Effector memory CD8-positive, alpha-beta T cell (primary cell): ENCODE results near the gene C5orf63.

Experiments
- ATAC-seq: fragments of 150-1000 bp; cut with Tn5 transposase; replicated peaks from 2 replicates; pipeline ENCODE4 v1.10.0; 2021; ENCODE audit warnings: mild to moderate bottlenecking, moderate library complexity
- DNase-seq, 3 experiments: peaks; one replicate each; pipeline ENCODE4 v3.0.0; 2021
- H3K27ac Mint-ChIP-seq, 2 donors: one replicate each; pipeline ENCODE4 v1.8.0; 2022; ENCODE audit warnings: mild to moderate bottlenecking in 2 of 2, mixed read lengths in 2 of 2, moderate library complexity in 2 of 2
- H3K27me3 Mint-ChIP-seq, 2 donors: one replicate each; pipeline ENCODE4 v1.8.0; 2022; ENCODE audit warnings: mixed read lengths in 2 of 2
- H3K36me3 Mint-ChIP-seq: one replicate; pipeline ENCODE4 v1.8.0; 2022; ENCODE audit warnings: mild to moderate bottlenecking, moderate library complexity, mixed read lengths; ENCODE audit not compliant: insufficient read depth
- H3K4me1 Mint-ChIP-seq, 2 donors: one replicate each; pipeline ENCODE4 v1.8.0; 2022; ENCODE audit warnings: low read depth in 2 of 2, mixed read lengths in 2 of 2
- H3K4me3 Mint-ChIP-seq, 2 donors: one replicate each; pipeline ENCODE4 v1.8.0; 2022; ENCODE audit warnings: mild to moderate bottlenecking in 2 of 2, mixed read lengths in 2 of 2, moderate library complexity in 2 of 2
- H3K9me3 Mint-ChIP-seq, 2 donors: one replicate each; pipeline ENCODE4 v1.8.0; 2022; ENCODE audit warnings: mixed read lengths in 2 of 2

The C5orf63 gene

GRCh38 chr5:127086589-127086988 is 13.3 kb upstream of the C5orf63 start:
- Mint-ChIP-seq H3K9me3 (no peaks in the 10 kb centered on the region), H3K27ac (no peak overlapping the region), H3K27me3 (peaks cover 22 to 33% of the 10 kb centered on the region in 2 donors), H3K4me3 (no peak overlapping the region), H3K36me3 (no peaks in the 10 kb centered on the region), H3K4me1 (no peaks in the 10 kb centered on the region)
- DNase-seq (no peak), ATAC-seq (no peak)

- peaks cover 28 to 29% of the 10 kb centered on the region in 2 donors for H3K27me3 Mint-ChIP-seq
- no peaks in the 10 kb centered on the region for H3K4me1 Mint-ChIP-seq
- no peak overlapping the region for H3K4me3 Mint-ChIP-seq
- DNase-seq, result no peak
- H3K9me3 Mint-ChIP-seq, result no peaks in the 10 kb centered on the region
- no peaks in the 10 kb centered on the region for H3K36me3 Mint-ChIP-seq
- ATAC-seq, result no peak
- H3K27ac Mint-ChIP-seq, result no peak overlapping the region
Measured at GRCh38 chr5:127085796-127086195, 12.5 kb upstream of the C5orf63 start.

GRCh38 chr5:127085371-127085770 is 12.1 kb upstream of the C5orf63 start:
- DNase-seq (no peak), ATAC-seq (no peak)
- Mint-ChIP-seq H3K36me3 (no peaks in the 10 kb centered on the region), H3K4me1 (no peaks in the 10 kb centered on the region), H3K9me3 (no peaks in the 10 kb centered on the region), H3K27ac (no peak overlapping the region), H3K4me3 (no peak overlapping the region), H3K27me3 (peaks cover 29 to 32% of the 10 kb centered on the region in 2 donors)

- no peak for ATAC-seq
Measured at GRCh38 chr5:127084656-127085055, 11.4 kb upstream of the C5orf63 start.

GRCh38 chr5:127083711-127084110 is 10.4 kb upstream of the C5orf63 start:
- Mint-ChIP-seq H3K4me3 (no peak overlapping the region), H3K27me3 (peaks cover 34 to 37% of the 10 kb centered on the region in 2 donors), H3K36me3 (no peaks in the 10 kb centered on the region), H3K9me3 (no peaks in the 10 kb centered on the region), H3K4me1 (no peaks in the 10 kb centered on the region), H3K27ac (no peak overlapping the region)
- ATAC-seq (no peak), DNase-seq (no peak)

More at GRCh38 chr5:127084656-127085055, 11.4 kb upstream of the C5orf63 start:
- Mint-ChIP-seq H3K27me3 (peaks cover 34 to 39% of the 10 kb centered on the region in 2 donors), H3K4me1 (no peaks in the 10 kb centered on the region), H3K9me3 (no peaks in the 10 kb centered on the region), H3K27ac (no peak overlapping the region), H3K4me3 (no peak overlapping the region), H3K36me3 (no peaks in the 10 kb centered on the region)
- DNase-seq, result no peak

GRCh38 chr5:127079994-127080491 is 6.7 kb upstream of the C5orf63 start:
- DNase-seq, result no peak
- Mint-ChIP-seq H3K27ac (peak overlapping the region in 1 of 2 donors; percentile 20), H3K4me1 (no peaks in the 10 kb centered on the region), H3K4me3 (no peak overlapping the region), H3K27me3 (peaks cover 17 to 18% of the 10 kb centered on the region in 2 donors), H3K36me3 (no peaks in the 10 kb centered on the region), H3K9me3 (no peaks in the 10 kb centered on the region)
- ATAC-seq, result no peak

GRCh38 chr5:127077366-127077765 is 4.1 kb upstream of the C5orf63 start:
- peaks cover 13 to 17% of the 10 kb centered on the region in 2 donors for H3K27me3 Mint-ChIP-seq
- peaks cover 11 to 14% of the 10 kb centered on the region in 2 donors for H3K4me1 Mint-ChIP-seq
- H3K9me3 Mint-ChIP-seq, result peaks cover 0 to 7% of the 10 kb centered on the region in 2 donors
- peaks cover 3% of the 10 kb centered on the region for H3K36me3 Mint-ChIP-seq
- DNase-seq, result no peak
- no peak for ATAC-seq
- H3K27ac Mint-ChIP-seq, result no peak overlapping the region
- no peak overlapping the region for H3K4me3 Mint-ChIP-seq

- Mint-ChIP-seq H3K36me3 (peaks cover 3% of the 10 kb centered on the region), H3K4me3 (no peak overlapping the region), H3K27ac (no peak overlapping the region), H3K4me1 (peaks cover 11 to 14% of the 10 kb centered on the region in 2 donors), H3K27me3 (peaks cover 6 to 16% of the 10 kb centered on the region in 2 donors), H3K9me3 (peaks cover 0 to 7% of the 10 kb centered on the region in 2 donors)
- no peak for DNase-seq
- ATAC-seq, result no peak
Measured at GRCh38 chr5:127076315-127077129, 3.2 kb upstream of the C5orf63 start.

GRCh38 chr5:127074466-127074865 is 1.2 kb upstream of the C5orf63 start:
- Mint-ChIP-seq H3K4me3 (peak overlapping the region; percentile 87 to 94), H3K4me1 (peaks cover 11 to 14% of the 10 kb centered on the region in 2 donors), H3K27ac (no peak overlapping the region), H3K27me3 (no peaks in the 10 kb centered on the region), H3K36me3 (peaks cover 3% of the 10 kb centered on the region), H3K9me3 (peaks cover 0 to 7% of the 10 kb centered on the region in 2 donors)
- no peak for DNase-seq
- no peak for ATAC-seq

- H3K36me3 Mint-ChIP-seq, result peaks cover 3% of the 10 kb centered on the region
- peaks cover 0 to 7% of the 10 kb centered on the region in 2 donors for H3K9me3 Mint-ChIP-seq
- no peak for ATAC-seq
- H3K4me3 Mint-ChIP-seq, result no peak overlapping the region
- H3K27me3 Mint-ChIP-seq, result no peaks in the 10 kb centered on the region
- DNase-seq, result no peak
- H3K27ac Mint-ChIP-seq, result no peak overlapping the region
- peaks cover 11 to 14% of the 10 kb centered on the region in 2 donors for H3K4me1 Mint-ChIP-seq
Measured at GRCh38 chr5:127070243-127070642, 3.1 kb downstream of the C5orf63 start.

- Mint-ChIP-seq H3K36me3 (peaks cover 3% of the 10 kb centered on the region), H3K27ac (no peak overlapping the region), H3K9me3 (peaks cover 0 to 2% of the 10 kb centered on the region in 2 donors), H3K27me3 (no peaks in the 10 kb centered on the region), H3K4me1 (peaks cover 8 to 10% of the 10 kb centered on the region in 2 donors), H3K4me3 (no peak overlapping the region)
- no peak for ATAC-seq
- DNase-seq, result no peak
Measured at GRCh38 chr5:127068493-127069214, 4.6 kb downstream of the C5orf63 start.

- Mint-ChIP-seq H3K9me3 (no peaks in the 10 kb centered on the region), H3K27me3 (no peaks in the 10 kb centered on the region), H3K27ac (no peak overlapping the region), H3K4me1 (no peaks in the 10 kb centered on the region), H3K36me3 (no peaks in the 10 kb centered on the region), H3K4me3 (no peak overlapping the region)
- ATAC-seq, result no peak
- no peak for DNase-seq
Measured at GRCh38 chr5:127066721-127067120, 6.6 kb downstream of the C5orf63 start.

GRCh38 chr5:127064253-127064840 is 9.0 kb downstream of the C5orf63 start:
- Mint-ChIP-seq H3K4me1 (peaks cover 3 to 11% of the 10 kb centered on the region in 2 donors), H3K27me3 (no peaks in the 10 kb centered on the region), H3K36me3 (no peaks in the 10 kb centered on the region), H3K9me3 (no peaks in the 10 kb centered on the region), H3K4me3 (no peak overlapping the region), H3K27ac (no peak overlapping the region)
- ATAC-seq (no peak), DNase-seq (no peak)
